Ishikawa (cell line): ENCODE results near the gene C20orf96.

Experiments
- CEBPB ChIP-seq: IDR thresholded peaks from 2 replicates; pipeline ENCODE4 v1.6.1; 2012
- CREB1 ChIP-seq: IDR thresholded peaks from 2 replicates; pipeline ENCODE4 v1.6.1; 2012; ENCODE audit warnings: low read depth
- EGR1 ChIP-seq: IDR thresholded peaks from 2 replicates; pipeline ENCODE4 v1.6.1; 2012
- EP300 ChIP-seq: IDR thresholded peaks from 2 replicates; pipeline ENCODE4 v1.6.1; 2012; ENCODE audit warnings: borderline replicate concordance
- FOXM1 ChIP-seq: IDR thresholded peaks from 2 replicates; pipeline ENCODE4 v1.6.1; 2012; ENCODE audit warnings: low read depth, borderline replicate concordance
- MAX ChIP-seq: IDR thresholded peaks from 2 replicates; pipeline ENCODE4 v1.6.1; 2012
- NFIC ChIP-seq: IDR thresholded peaks from 2 replicates; pipeline ENCODE4 v1.6.1; 2012
- RAD21 ChIP-seq: IDR thresholded peaks from 2 replicates; pipeline ENCODE4 v1.6.1; 2012; ENCODE audit warnings: low read depth
- REST ChIP-seq: IDR thresholded peaks from 2 replicates; pipeline ENCODE4 v1.6.1; 2012; ENCODE audit warnings: low read depth, mild to moderate bottlenecking
- TAF1 ChIP-seq: IDR thresholded peaks from 2 replicates; pipeline ENCODE4 v1.6.1; 2012; ENCODE audit warnings: low read depth, mild to moderate bottlenecking
- TCF12 ChIP-seq: IDR thresholded peaks from 2 replicates; pipeline ENCODE4 v1.6.1; 2012; ENCODE audit warnings: low read depth
- TEAD4 ChIP-seq: IDR thresholded peaks from 2 replicates; pipeline ENCODE4 v1.6.1; 2012
- USF1 ChIP-seq: IDR thresholded peaks from 2 replicates; pipeline ENCODE4 v1.6.1; 2012
- YY1 ChIP-seq: IDR thresholded peaks from 2 replicates; pipeline ENCODE4 v1.6.1; 2012; ENCODE audit warnings: low read depth
- ZBTB7A ChIP-seq: IDR thresholded peaks from 2 replicates; pipeline ENCODE4 v1.6.1; 2012; ENCODE audit warnings: low read depth

C20orf96 gene

DNA sequence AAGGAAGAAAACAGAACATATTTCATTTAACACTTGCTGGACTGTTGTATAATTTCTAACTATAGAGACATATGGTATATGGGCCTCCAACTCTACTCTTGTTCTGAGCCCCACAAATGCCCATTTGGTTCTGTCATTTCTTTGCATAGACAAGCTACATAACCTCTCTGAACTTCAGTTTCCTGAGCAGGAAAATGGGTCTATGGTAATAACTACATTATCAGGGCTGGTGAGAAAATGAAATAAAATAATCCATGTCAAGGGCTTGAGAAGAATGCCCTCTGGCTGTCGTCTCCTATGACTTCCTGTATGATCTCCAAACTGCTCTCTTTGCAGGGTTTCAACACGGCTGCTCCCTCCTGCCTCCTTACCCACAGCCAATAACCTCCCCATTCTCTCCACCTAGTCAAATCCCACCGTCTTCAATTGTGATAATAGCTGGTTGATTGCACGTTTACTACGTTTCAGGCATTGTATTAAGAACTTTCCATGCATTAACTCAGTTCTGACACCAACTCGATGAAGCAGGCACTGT, 18.8 kb upstream of the C20orf96 start:
- TF ChIP-seq RAD21 (no peak), USF1 (no peak), EGR1 (no peak), TCF12 (no peak), REST (no peak), FOXM1 (no peak), TEAD4 (no peak), EP300 (no peak), CEBPB (no peak)

GRCh38 chr20:308427-309038, 18.0 kb upstream of the C20orf96 start:
- TF ChIP-seq FOXM1 = no peak
- no peak for TF ChIP-seq RAD21
- TF ChIP-seq EGR1 = no peak
- no peak for TF ChIP-seq MAX
- no peak for TF ChIP-seq REST
- no peak for TF ChIP-seq TEAD4
- TF ChIP-seq YY1 = no peak
- TF ChIP-seq EP300 = no peak
- TF ChIP-seq CEBPB = no peak
- no peak for TF ChIP-seq CREB1
- TF ChIP-seq USF1 = no peak
- no peak for TF ChIP-seq NFIC
- TF ChIP-seq ZBTB7A = no peak
- no peak for TF ChIP-seq TAF1
- no peak for TF ChIP-seq TCF12

GRCh38 chr20:305745-306144, 15.2 kb upstream of the C20orf96 start:
- TF ChIP-seq NFIC (no peak), RAD21 (no peak), USF1 (no peak), EP300 (no peak), YY1 (no peak), TEAD4 (no peak), ZBTB7A (no peak), FOXM1 (no peak), REST (no peak), CREB1 (no peak), EGR1 (no peak), TCF12 (no peak), CEBPB (no peak), TAF1 (no peak), MAX (no peak)
